Right lobe of liver (tissue), 4 donors: ENCODE measurements around the gene ARSG.

Source experiments
- CTCF ChIP-seq, 4 donors: fragments of 200-600 bp in 3 of 4; fragments of 450-650 bp in 1 of 4; IDR thresholded peaks; one replicate each; pipeline versions ENCODE4 v1.5.1 to v1.8.0; 2016 to 2022; ENCODE audit warnings: antibody characterized with exemption in 4 of 4, mild to moderate bottlenecking in 2 of 4
- POLR2A ChIP-seq: fragments of 450-650 bp; IDR thresholded peaks from one replicate; pipeline ENCODE4 v1.6.1; 2017; ENCODE audit warnings: antibody characterized with exemption, mild to moderate bottlenecking
- donor health status: DM: no; HTN: no; CAD: no.
- donor health status: DM: no; HTN: no; CAD: no.
- donor health status: DM: no; HTN: yes; CAD: no.

- TF ChIP-seq POLR2A = no peak
- no peak for TF ChIP-seq CTCF (IDR thresholded peaks at IDR 0.05)
These were observed 13.5 kb upstream of the ARSG start for GRCh38 chr17:68277807-68278206.
